ENCODE data around the gene PPP5C. TPM values are rescaled to one million over a fixed set of nuclear protein-coding genes. Genes with fewer than 3 reads are reported as not detected.

Gene PPP5C
- total and polyA plus RNA-seq, 2 of the 13 experiments (the other 11 are each of a cell fraction or from before 2014, with no cell fraction given) = 41.6 to 67.9 TPM

GRCh38 chr19:46404055-46404752 is 57.3 kb downstream of the PPP5C start (continued):
- TF ChIP-seq ZBTB40 (IDR thresholded peaks at IDR 0.05) (no peak), ZBTB40 (CRISPR knock-in tag; IDR thresholded peaks at IDR 0.05) (no peak; the same call in 1 of the 2 replicates), SMAD1 (CRISPR knock-in tag; IDR thresholded peaks at IDR 0.05; ENCODE audit: borderline replicate concordance, low read depth) (0 out of 2 replicates have a peak, but pooled peaks have one; percentile 78), ZNF543 (CRISPR knock-in tag; IDR thresholded peaks at IDR 0.05) (peak; percentile 59; the same call in 1 of the 2 replicates), ZNF274 (CRISPR knock-in tag; IDR thresholded peaks at IDR 0.05) (peak; percentile 16; the same call in 1 of the 2 replicates), FOXM1 (CRISPR knock-in tag; IDR thresholded peaks at IDR 0.05) (no peak), RCOR2 (CRISPR knock-in tag; IDR thresholded peaks at IDR 0.05) (0 out of 2 replicates have a peak, but pooled peaks have one; percentile 15), ZFY (CRISPR knock-in tag; IDR thresholded peaks at IDR 0.05) (peak; percentile 87), NR0B2 (CRISPR knock-in tag; IDR thresholded peaks at IDR 0.05) (no peak), ZNF687 (CRISPR knock-in tag; IDR thresholded peaks at IDR 0.05) (peak; percentile 96), GPN1 (CRISPR knock-in tag; IDR thresholded peaks at IDR 0.05; ENCODE audit: borderline replicate concordance) (no peak), DNMT1 (CRISPR knock-in tag; IDR thresholded peaks at IDR 0.05) (0 out of 2 replicates have a peak, but pooled peaks have one; percentile 26), CENPBD1 (CRISPR knock-in tag; IDR thresholded peaks at IDR 0.05; ENCODE audit: borderline replicate concordance, low read depth) (no peak)
